Measurements from ENCODE around the gene GRIK5. TPM values are rescaled to one million over a fixed set of nuclear protein-coding genes. Genes with fewer than 3 reads are reported as not detected.
A peak's percentile ranks its signal among the peaks of the same experiment; 100 is the strongest.
"Not testable (repeated sequence)": the region's sequence is repeated elsewhere in the genome, so short reads cannot be mapped to it uniquely, and the experiment has no call there.

Gene GRIK5
- total RNA-seq, 2 experiments from 2014 or later, result 0.58 to 0.74 TPM

DNA sequence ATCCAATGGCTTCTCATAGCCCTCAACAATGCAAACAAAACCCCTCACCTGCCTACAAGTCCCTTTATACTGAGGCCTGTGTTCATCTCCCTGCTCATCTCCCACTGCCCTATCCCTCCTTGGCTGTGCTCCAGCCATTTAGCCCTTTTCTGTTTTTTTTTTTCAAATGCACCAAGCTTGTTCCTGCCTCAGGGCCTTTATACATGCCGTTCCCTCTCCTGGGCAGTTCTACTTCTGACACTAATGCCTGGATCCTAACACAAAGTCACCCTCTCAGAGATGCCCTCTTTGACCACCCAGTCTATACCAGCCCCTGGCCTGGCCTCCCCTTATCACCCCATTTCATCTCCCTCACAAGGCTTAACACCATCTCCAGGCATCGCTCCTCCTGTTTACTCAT, 32.9 kb upstream of the GRIK5 start:
- Mint-ChIP-seq H3K27ac (no peak overlapping the region), H3K4me1 (peaks cover 24% of the 10 kb centered on the region), H3K9me3 (no peaks in the 10 kb centered on the region), H3K36me3 (peaks cover 19% of the 10 kb centered on the region), H3K4me3 (no peak overlapping the region), H3K27me3 (no peaks in the 10 kb centered on the region)
- DNase-seq, result no peak

DNA sequence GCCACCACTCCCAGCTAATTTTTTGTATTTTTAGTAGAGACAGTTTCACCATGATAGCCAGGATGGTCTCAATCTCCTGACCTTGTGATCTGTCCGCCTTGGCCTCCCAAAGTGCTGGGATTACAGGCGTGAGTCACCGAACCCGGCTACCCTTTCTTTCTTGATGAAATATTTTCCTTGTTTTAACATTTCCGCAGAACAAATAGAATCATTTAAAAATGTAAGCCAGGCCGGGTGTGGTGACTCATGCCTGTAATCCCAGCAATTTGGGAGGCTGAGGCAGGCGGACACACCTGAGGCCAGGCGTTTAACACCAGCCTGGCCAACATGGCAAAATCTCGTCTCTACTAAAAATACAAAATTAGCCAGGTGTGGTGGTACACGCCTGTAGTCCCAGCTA, 30.2 kb upstream of the GRIK5 start:
- not testable (repeated sequence) for H3K9me3 Mint-ChIP-seq, H3K27me3 Mint-ChIP-seq, H3K4me3 Mint-ChIP-seq, DNase-seq, H3K27ac Mint-ChIP-seq
- Mint-ChIP-seq H3K4me1 (peaks cover 11% of the 10 kb centered on the region), H3K36me3 (peaks cover 20% of the 10 kb centered on the region)

DNA sequence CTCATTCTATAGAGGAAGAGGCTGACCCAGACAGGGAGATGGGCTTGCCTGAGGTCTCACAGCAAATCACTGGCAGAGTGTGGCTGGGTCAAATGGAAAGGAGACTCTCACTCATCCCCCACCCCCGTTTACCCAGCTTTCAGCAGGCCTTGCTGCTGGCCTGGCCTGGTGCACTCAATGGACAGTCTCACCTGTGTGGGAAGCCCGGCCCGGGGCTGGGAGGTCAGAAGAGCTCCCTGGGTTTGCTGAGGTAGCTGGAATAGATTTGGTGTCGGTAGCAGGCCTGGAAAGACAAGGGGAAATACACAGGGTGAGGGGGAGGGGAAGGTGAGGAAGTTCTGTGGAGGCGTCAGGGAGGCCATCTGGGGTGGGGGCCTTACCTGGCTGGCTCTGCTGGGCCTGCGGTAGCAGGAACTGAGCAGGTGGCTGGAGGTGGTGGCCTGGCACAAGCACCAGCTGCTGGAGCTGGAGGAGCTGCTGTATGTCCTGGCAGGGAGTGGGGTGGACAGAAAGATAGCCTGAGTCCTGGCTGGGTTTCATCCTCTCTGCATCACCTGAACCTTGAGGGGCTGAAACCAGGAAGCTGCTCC, 29.4 kb upstream of the GRIK5 start:
- no peak overlapping the region for H3K27ac Mint-ChIP-seq
- DNase-seq, result no peak
- no peaks in the 10 kb centered on the region for H3K9me3 Mint-ChIP-seq
- H3K36me3 Mint-ChIP-seq, result peaks cover 19% of the 10 kb centered on the region
- no peaks in the 10 kb centered on the region for H3K27me3 Mint-ChIP-seq
- H3K4me3 Mint-ChIP-seq, result no peak overlapping the region
- peaks cover 5% of the 10 kb centered on the region for H3K4me1 Mint-ChIP-seq

DNA sequence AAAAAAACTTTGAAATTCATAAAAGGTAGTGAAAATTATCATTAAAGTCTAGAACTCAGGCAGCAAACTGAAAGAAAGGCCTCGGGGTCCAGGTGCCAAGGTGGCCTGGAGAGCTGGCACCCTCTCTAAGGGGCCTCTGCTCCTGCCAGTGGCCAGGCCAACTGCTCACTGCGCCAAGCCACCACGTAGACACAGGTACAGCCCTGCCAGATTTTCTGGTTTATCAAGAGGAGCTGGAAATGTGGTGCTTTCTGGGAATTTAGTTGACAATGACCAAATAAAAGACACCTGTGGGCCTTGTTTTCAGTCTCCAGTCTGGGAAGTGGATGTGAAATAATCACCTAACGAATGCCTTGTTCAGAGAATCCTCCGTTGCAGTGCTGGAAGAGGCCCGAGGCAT, 28.8 kb upstream of the GRIK5 start:
- H3K9me3 Mint-ChIP-seq, result no peaks in the 10 kb centered on the region
- no peak overlapping the region for H3K27ac Mint-ChIP-seq
- no peak for DNase-seq
- no peak overlapping the region for H3K4me3 Mint-ChIP-seq
- peaks cover 24% of the 10 kb centered on the region for H3K36me3 Mint-ChIP-seq
- no peaks in the 10 kb centered on the region for H3K27me3 Mint-ChIP-seq
- H3K4me1 Mint-ChIP-seq, result peaks cover 2% of the 10 kb centered on the region

DNA sequence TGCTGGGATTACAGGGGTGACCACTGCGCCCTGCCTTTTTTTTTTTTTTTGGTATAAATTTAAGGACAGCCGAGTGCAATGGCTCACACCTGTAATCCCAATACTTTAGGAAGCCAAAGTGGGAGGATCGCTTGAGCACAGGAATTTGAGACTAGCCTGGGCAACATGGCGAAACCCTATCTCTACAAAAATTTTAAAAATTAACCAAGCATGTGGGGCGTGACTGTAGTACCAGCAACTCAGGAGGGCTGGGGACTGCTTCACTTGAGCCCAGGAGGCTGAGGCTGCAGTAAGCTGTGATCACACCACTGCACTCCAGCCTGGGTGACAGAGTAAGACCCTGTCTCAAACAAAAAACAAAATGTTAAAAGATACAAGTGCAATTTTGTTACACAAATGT, 27.5 kb upstream of the GRIK5 start:
- no peak overlapping the region for H3K4me3 Mint-ChIP-seq
- no peak for DNase-seq
- no peak overlapping the region for H3K27ac Mint-ChIP-seq
- no peaks in the 10 kb centered on the region for H3K9me3 Mint-ChIP-seq
- peaks cover 2% of the 10 kb centered on the region for H3K4me1 Mint-ChIP-seq
- peaks cover 25% of the 10 kb centered on the region for H3K36me3 Mint-ChIP-seq
- H3K27me3 Mint-ChIP-seq, result no peaks in the 10 kb centered on the region

DNA sequence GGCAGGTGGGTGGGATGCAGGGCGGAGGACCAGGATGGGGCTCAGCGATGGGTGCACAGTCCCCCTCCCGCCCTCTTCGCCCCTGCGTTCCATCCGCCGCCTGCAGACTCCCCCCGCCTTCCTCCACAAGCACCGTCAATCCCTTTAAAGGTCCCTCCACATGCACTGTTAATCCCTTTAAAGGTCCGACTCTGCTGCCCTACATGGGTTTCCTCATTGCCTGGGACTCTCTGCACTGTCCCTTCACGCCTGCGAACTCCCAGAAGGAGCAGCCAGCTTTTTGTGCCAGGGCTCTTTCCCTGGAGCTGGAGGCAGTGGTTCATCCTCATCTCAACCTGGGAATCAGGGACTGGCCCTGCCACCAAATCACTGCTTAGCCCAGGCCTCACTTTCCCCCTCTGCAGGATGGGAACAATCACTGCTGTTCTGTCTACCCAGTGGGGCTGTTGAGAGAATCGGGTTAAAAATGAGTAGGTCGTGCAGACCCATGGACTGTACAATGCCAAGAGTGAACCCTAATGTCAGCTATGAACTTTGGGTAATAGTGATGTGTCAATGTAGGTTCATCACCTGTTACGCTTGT, 26.3 kb upstream of the GRIK5 start:
- Mint-ChIP-seq H3K27ac (no peak overlapping the region), H3K9me3 (no peaks in the 10 kb centered on the region), H3K4me1 (no peaks in the 10 kb centered on the region), H3K36me3 (peaks cover 26% of the 10 kb centered on the region), H3K4me3 (no peak overlapping the region), H3K27me3 (no peaks in the 10 kb centered on the region)
- DNase-seq, result no peak

DNA sequence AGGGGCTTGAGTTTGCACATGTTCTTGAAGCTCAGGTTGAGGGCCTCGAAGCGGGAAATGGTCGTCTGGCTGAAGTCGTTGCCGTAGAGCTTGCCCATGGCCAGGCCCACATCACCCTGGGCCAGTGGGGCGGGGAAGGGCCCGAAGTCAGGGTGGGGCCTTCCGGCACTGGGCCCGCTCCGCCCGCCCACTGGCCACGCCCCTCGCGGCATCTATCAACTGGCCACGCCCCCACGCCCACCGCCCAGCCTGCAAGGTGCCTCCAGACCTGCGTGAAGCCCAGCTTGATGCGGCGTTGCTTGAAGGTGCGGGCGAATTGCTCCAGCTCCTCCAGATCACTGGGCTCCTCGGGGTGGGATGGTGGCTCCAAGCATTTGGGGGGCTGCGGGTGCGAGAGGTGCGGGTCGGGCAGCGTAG, 25.8 kb upstream of the GRIK5 start:
- Mint-ChIP-seq H3K9me3 (no peaks in the 10 kb centered on the region), H3K27ac (no peak overlapping the region)

DNA sequence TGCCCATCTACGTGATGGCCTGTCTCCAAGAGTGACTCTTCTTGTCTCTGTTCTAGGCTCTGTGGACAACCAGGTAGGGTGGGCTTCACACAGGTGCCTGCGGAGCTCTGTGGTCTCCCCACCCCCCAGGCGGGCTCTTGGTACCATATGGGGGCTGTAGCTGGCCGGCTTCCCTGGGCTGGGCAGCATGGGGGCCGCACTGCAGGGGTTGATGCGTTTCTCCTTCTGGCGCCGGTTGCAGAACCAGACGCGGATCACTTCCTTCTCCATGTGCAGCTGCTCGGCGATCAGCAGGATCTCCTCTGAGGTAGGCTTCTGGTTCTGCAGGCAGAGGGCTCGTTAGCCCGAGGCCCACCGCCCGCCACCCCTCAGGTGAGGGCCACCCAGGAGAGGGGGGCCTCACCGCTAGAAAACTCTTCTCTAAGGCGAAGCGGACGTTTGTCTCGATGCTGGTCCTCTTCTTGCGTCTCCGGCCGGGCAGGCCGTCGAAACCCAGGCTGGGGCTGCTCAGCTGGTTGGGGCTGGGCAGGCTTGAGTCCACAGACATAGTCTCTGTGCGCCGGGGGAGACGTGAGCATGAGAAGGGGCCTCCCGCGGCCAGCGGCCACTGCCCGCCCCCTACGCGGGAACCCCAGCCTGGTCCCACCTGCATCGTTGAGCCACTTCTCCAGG, 25.3 kb upstream of the GRIK5 start:
- Mint-ChIP-seq H3K4me1 (peaks cover 8% of the 10 kb centered on the region), H3K4me3 (no peak overlapping the region), H3K27ac (no peak overlapping the region), H3K27me3 (no peaks in the 10 kb centered on the region), H3K36me3 (peaks cover 33% of the 10 kb centered on the region), H3K9me3 (no peaks in the 10 kb centered on the region)
- DNase-seq, result no peak

More for the DNA sequence above, 25.8 kb upstream of the GRIK5 start:
- DNase-seq, result no peak
- Mint-ChIP-seq H3K4me1 (peaks cover 4% of the 10 kb centered on the region), H3K4me3 (no peak overlapping the region), H3K36me3 (peaks cover 29% of the 10 kb centered on the region), H3K27me3 (no peaks in the 10 kb centered on the region)

GRCh38 chr19:42093926-42094325, 23.9 kb upstream of the GRIK5 start:
- H3K36me3 Mint-ChIP-seq, result peaks cover 29% of the 10 kb centered on the region
- no peaks in the 10 kb centered on the region for H3K27me3 Mint-ChIP-seq
- H3K27ac Mint-ChIP-seq, result no peak overlapping the region
- no peak overlapping the region for H3K4me3 Mint-ChIP-seq
- H3K9me3 Mint-ChIP-seq, result no peaks in the 10 kb centered on the region
- DNase-seq, result no peak
- peaks cover 19% of the 10 kb centered on the region for H3K4me1 Mint-ChIP-seq

GRCh38 chr19:42093505-42093904, 23.5 kb upstream of the GRIK5 start:
- Mint-ChIP-seq H3K9me3 (no peaks in the 10 kb centered on the region), H3K27me3 (no peaks in the 10 kb centered on the region), H3K36me3 (peaks cover 30% of the 10 kb centered on the region), H3K4me1 (peaks cover 22% of the 10 kb centered on the region), H3K4me3 (no peak overlapping the region), H3K27ac (no peak overlapping the region)
- no peak for DNase-seq

GRCh38 chr19:42092350-42092749, 22.3 kb upstream of the GRIK5 start:
- Mint-ChIP-seq H3K27me3 (no peaks in the 10 kb centered on the region), H3K36me3 (peaks cover 30% of the 10 kb centered on the region), H3K9me3 (no peaks in the 10 kb centered on the region), H3K4me1 (peaks cover 24% of the 10 kb centered on the region), H3K4me3 (no peak overlapping the region), H3K27ac (no peak overlapping the region)
- peak; percentile 44 for DNase-seq

DNA sequence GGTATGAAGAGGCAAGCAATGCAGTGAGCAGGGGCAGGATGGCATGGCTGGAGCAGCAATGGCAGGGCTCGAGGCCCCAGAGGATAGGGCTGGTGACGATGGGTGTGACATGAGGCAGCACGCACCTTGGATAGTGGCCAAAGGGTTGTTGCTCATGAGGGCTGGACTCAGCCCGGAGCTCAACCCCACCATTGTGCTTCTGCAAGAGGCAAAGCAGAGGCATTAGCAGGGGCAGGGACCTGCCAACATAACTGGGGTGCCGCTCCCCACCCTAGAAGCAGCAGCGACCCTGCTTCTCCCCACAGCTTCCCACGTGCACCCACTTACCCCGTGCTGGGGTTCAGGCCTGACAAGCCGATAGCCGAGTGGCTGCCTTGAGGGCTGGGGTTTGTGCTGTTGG, 21.7 kb upstream of the GRIK5 start:
- no peak overlapping the region for H3K4me3 Mint-ChIP-seq
- no peaks in the 10 kb centered on the region for H3K9me3 Mint-ChIP-seq
- no peak overlapping the region for H3K27ac Mint-ChIP-seq
- no peaks in the 10 kb centered on the region for H3K27me3 Mint-ChIP-seq
- H3K36me3 Mint-ChIP-seq, result peaks cover 27% of the 10 kb centered on the region
- peaks cover 24% of the 10 kb centered on the region for H3K4me1 Mint-ChIP-seq
- no peak for DNase-seq

DNA sequence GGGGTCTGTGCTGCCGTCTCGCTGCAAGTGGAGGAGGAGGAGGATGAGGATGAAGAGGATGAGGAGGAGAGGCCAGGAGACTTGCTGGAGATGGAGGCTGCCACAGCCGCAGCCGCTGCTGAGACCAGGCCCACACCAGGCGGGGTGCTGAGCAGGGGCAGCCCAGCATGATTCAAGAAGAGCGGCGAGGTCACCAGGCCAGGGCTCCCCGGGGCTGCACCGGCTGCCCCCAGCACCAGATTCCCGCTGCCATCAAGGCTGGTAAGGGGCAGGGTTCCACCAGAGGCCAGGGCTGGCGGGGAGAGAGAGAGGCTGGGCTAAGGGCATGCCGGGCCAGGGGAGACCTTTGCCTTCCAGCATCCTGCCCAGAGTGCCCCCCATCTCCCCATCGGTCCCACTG, 21.3 kb upstream of the GRIK5 start:
- no peak for DNase-seq
- Mint-ChIP-seq H3K27ac (peak overlapping the region; percentile 51), H3K4me1 (peaks cover 24% of the 10 kb centered on the region), H3K27me3 (no peaks in the 10 kb centered on the region), H3K9me3 (no peaks in the 10 kb centered on the region), H3K4me3 (no peak overlapping the region), H3K36me3 (peaks cover 23% of the 10 kb centered on the region)

- Mint-ChIP-seq H3K4me1 (peaks cover 24% of the 10 kb centered on the region), H3K27ac (peak overlapping the region; percentile 25), H3K27me3 (no peaks in the 10 kb centered on the region), H3K36me3 (peaks cover 22% of the 10 kb centered on the region), H3K9me3 (no peaks in the 10 kb centered on the region), H3K4me3 (no peak overlapping the region)
- DNase-seq, result no peak
These were observed 20.7 kb upstream of the GRIK5 start for GRCh38 chr19:42090672-42091071.

GRCh38 chr19:42089772-42090171, 19.8 kb upstream of the GRIK5 start:
- Mint-ChIP-seq H3K27ac (no peak overlapping the region), H3K36me3 (peaks cover 22% of the 10 kb centered on the region), H3K4me3 (no peak overlapping the region), H3K27me3 (no peaks in the 10 kb centered on the region), H3K4me1 (peaks cover 24% of the 10 kb centered on the region), H3K9me3 (no peaks in the 10 kb centered on the region)
- DNase-seq, result no peak
